HG03378 (cell line): ENCODE measurements around the gene CD59.

Source experiments
- ATAC-seq: cut with Tn5 transposase; IDR thresholded peaks from one replicate; pipeline ENCODE4 v1.9.1; 2021; ENCODE audit warnings: mild to moderate bottlenecking, moderate library complexity; ENCODE audit not compliant: unreplicated experiment

The CD59 gene

GRCh38 chr11:33736148-33736812 lies at the start of gene CD59:
Gene CD59 (minus strand): TSS chr11:33736423. CDS start chr11:33722445, 13,978 bp downstream.
- ATAC-seq, result peak; percentile 49

GRCh38 chr11:33785609-33786008 lies 49.4 kb upstream of the CD59 start:
- ATAC-seq, result no peak

- no peak for ATAC-seq
These were observed 43.8 kb upstream of the CD59 start for GRCh38 chr11:33779849-33780528.

GRCh38 chr11:33778675-33779074 lies 42.5 kb upstream of the CD59 start:
- ATAC-seq, result no peak

DNA sequence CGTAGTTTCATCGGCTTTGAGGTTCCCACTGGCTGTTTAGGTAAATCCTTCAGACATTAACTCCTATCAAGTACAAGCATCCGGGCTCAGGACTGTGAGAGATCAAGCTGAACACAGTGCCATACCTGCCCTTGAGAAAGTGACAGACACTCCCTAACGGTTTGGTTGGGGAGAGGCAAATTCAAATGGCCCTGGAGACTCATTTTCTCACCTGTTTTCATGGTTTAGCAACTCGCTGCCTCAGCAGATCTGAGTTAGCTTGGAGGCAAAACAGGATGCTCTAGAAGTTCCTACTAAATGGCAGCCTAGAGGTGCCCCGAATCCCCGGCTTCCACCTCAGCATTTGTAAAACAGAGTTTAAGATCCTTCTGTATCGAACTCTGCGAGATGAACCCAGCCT lies 41.7 kb upstream of the CD59 start:
- no peak for ATAC-seq

DNA sequence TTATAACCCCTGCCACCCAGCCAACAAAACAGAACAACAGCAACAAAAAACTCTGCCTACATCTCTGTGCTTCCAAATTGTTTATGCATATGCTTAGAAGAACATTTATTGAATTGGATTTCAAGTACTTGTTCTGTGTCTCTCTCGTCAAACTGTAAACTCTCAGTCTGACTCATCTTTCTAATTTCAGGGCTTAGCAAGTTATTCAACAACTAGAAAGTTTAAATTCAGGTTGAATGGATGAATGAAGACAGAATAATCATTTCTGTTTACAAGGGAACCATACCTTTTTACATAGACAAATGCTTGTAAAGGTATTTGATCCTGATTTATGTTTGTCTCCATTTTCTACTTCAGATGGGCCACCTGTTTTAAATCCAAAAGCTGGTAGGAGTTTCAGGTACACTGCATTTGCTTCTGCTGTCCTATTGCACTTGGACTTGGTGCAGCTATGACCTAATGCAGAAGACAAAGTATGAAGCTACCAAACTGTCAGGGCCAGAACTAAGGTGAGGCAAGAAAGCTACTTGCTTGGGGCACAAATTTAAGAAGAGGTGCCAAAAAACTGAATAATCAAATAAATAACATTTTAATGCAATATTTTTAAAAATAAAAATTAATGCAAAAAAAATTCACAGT lies 39.7 kb upstream of the CD59 start:
- ATAC-seq, result peak; percentile 46

- ATAC-seq, result no peak
These were observed 39.2 kb upstream of the CD59 start for GRCh38 chr11:33775467-33775807.

GRCh38 chr11:33774736-33775466 lies 38.7 kb upstream of the CD59 start:
- ATAC-seq, result no peak

DNA sequence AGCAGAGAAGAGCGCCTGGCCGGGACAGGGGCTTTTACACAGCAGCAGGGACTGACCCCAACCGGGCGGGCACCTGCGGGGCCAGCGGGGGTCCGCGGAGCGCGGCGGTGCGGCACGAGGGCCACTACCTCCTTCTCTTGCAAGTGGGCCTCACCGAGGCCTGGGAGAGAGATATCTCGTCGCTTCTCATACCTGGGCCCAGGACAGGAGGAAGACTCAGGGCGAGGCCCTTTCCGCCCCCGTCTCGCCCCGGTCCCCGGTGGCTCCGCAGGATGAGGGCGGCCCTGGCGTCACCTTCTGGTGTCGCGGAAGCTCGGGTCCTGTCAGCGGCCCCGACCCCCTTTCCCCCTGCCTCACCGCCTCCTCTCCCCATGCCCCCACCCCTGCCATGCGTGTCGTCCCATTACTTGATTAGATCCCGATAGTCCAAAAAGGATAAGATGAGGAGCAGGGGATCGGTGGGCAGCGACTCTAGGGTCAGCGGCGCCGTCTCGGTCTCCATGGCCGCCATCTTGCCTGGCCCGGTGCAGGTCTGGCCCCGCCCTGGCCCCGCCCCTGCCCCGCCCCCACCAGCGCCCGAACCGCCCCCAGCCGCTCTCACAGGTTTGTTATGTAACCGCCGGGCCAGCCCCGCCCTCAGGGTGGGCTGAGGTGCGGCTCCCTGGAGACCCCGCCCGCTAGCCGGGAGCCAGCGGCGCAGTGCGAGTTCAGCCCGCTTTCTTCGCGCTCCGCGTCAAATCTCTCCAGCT lies 37.9 kb upstream of the CD59 start, which contains the start of gene FBXO3:
FBXO3 (minus strand) TSS at position 534 of the 749 bp plus-strand sequence; CDS start at position 511, 23 bp downstream.
- peak; percentile 41 for ATAC-seq

GRCh38 chr11:33773404-33773986 lies 37.3 kb upstream of the CD59 start:
- no peak for ATAC-seq

GRCh38 chr11:33772870-33773269 lies 36.6 kb upstream of the CD59 start:
- ATAC-seq, result no peak

GRCh38 chr11:33772300-33772699 lies 36.1 kb upstream of the CD59 start:
- no peak for ATAC-seq

GRCh38 chr11:33770236-33770635 lies 34.0 kb upstream of the CD59 start:
- no peak for ATAC-seq

DNA sequence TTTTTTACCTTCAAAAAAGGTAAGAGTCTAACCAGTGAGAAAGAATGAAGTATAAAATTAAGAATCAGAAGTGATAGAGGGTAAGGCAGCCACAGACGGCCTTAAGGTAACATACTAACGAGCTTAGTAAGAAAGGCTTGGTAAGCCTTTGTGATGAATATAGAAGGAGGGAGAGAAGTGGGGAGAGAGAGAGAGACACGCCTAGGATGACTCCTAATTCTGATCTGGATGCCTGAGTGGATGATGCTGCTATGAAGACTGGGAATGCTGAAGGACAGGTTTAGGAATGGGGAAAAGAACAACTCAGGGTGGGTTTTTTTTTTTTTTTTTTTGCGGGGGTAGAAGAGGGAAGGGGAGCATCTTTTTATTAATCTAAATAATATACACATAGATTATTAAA lies 33.3 kb upstream of the CD59 start:
- no peak for ATAC-seq

GRCh38 chr11:33767624-33768023 lies 31.4 kb upstream of the CD59 start:
- no peak for ATAC-seq

DNA sequence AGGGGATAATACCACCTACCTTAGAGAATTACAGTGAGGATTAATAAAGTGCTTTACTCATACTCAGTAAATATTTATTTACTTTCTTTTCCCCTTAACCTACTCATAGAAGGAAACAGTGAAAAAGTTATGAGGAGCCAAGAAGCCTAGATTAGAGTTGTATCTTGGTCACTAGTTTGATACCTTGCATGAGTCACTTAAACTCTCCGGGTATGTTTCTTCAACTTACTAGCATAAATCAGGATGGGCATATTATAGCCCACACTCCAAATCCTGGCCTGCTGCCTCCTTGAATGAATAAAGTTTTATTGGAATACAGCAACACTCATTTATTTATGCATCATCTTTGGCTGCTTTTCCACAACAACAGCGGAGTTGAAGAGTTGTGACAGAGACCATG lies 29.9 kb upstream of the CD59 start:
- no peak for ATAC-seq

DNA sequence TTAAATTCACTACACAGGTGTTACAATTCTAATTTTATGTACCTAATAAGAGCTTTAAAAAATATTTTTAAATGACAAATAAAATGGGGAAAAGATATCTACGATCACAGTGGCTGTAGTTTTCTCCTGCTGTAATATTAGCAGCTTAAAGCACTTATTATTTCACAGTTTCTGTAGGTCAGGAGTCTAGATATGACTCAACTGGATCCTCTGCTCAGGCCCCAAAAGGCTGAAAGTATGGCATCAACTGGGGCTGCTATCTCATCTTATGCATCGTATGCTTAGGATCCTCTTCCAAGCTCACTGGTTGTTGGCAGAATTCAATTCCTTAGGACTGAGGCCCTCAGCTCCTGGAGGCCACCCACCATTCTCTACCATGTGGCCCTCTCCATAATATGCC lies 25.2 kb upstream of the CD59 start:
- ATAC-seq, result peak; percentile 95

DNA sequence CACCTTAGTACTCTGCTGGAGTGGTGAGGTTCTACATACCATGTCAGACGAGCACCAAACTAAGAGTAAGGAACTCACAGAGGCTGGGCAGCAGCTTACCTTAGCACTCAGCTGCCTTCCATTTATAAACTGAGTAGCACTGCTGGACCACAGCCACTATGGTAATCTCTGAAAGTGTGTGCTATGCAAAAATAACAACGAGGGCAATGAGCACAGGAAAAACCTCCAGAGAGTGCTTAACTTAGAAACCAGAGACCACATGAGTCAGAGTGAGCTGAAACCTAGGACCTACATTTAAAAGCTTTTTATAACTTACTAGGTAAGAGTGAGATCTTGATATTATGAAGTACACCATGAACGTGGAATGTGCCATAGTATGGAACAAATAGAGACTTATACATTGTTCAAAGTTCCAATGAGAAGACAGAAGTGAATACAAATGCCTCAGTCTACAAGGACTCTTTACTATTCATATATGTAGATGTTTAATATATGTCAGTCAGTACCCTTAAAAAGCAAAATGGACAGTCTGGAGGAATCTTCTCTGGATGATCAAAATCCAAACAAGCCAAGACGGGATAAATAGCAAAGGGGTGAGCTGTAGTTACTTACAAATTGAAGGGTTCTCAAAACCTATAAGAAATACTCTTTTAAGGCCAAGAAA lies 17.2 kb upstream of the CD59 start:
- ATAC-seq, result peak; percentile 99

- ATAC-seq, result no peak
These were observed 15.7 kb upstream of the CD59 start for GRCh38 chr11:33751878-33752277.

GRCh38 chr11:33747979-33748378 lies 11.8 kb upstream of the CD59 start:
- no peak for ATAC-seq
